ENCODE results near the gene CPVL. TPM values are rescaled to one million over a fixed set of nuclear protein-coding genes. Genes with fewer than 3 reads are reported as not detected.
A peak's percentile ranks its signal among the peaks of the same experiment; 100 is the strongest.

Gene CPVL
- total and polyA plus RNA-seq, 10 donors = 18.7 to 259 (median 130) TPM

GRCh38 chr7:28957751-28958234 lies 188.5 kb downstream of the CPVL start:
- Histone ChIP-seq H3K27me3 (replicated peaks in 1 of 7) (peaks cover 10 to 76% (median 39%) of the 10 kb centered on the region in 7 donors), H3K4me1 (peaks cover 16 to 69% (median 47%) of the 10 kb centered on the region in 6 donors), H3K9me3 (no peaks in the 10 kb centered on the region), H3K27ac (peak overlapping the region; percentile 28 to 89 (median 86)), H3K36me3 (no peaks in the 10 kb centered on the region), H3K4me3 (peak overlapping the region; percentile 30 to 77 (median 48))
- TF ChIP-seq CTCF (IDR thresholded peaks at IDR 0.05 in 8 of 11, conservative IDR thresholded peaks at IDR 0.05 in 3 of 11) (no peak), POLR2A (IDR thresholded peaks at IDR 0.05) (no peak), POLR2AphosphoS5 (IDR thresholded peaks at IDR 0.05) (no peak)
- peak; percentile 76 for DNase-seq
- intact Hi-C loops (cut with DNase I; ENCODE audit: low total_unique reads) = loop anchor here (5.0 to 10.0 kb wide), 2 partner anchors 35 to 147 kb away; no protein-coding TSS in a partner anchor
- 4 to 9% (median 7%) methylated on average over 16 to 47 of the region's 47 CpGs for WGBS, 5 donors

GRCh38 chr7:28957064-28957750 lies 189.1 kb downstream of the CPVL start:
- WGBS, 5 donors = 5 to 7% (median 6%) methylated on average over 25 to 59 of the region's 59 CpGs
- Histone ChIP-seq H3K27ac (peak overlapping the region; percentile 28 to 89 (median 86)), H3K36me3 (no peaks in the 10 kb centered on the region), H3K4me3 (peak overlapping the region; percentile 23 to 77 (median 48)), H3K27me3 (replicated peaks in 1 of 7) (peaks cover 10 to 76% (median 39%) of the 10 kb centered on the region in 7 donors), H3K9me3 (no peaks in the 10 kb centered on the region), H3K4me1 (peaks cover 16 to 69% (median 47%) of the 10 kb centered on the region in 6 donors)
- peak; percentile 79 for DNase-seq
- TF ChIP-seq CTCF (IDR thresholded peaks at IDR 0.05 in 8 of 11, conservative IDR thresholded peaks at IDR 0.05 in 3 of 11) = no peak
- intact Hi-C loops (cut with DNase I; ENCODE audit: low total_unique reads) = loop anchor here (5.0 to 10.0 kb wide), 2 partner anchors 35 to 148 kb away; no protein-coding TSS in a partner anchor

GRCh38 chr7:28956608-28957063 lies 189.7 kb downstream of the CPVL start:
- WGBS, 5 donors = 1 to 3% (median 2%) methylated on average over 21 to 39 of the region's 39 CpGs; no CpG with 5 or more reads in 1 of the 5 donors
- H3K27ac ChIP-seq = peak overlapping the region; percentile 72 to 89 (median 86)
- intact Hi-C loops (cut with DNase I; ENCODE audit: low total_unique reads) = loop anchor here (5.0 to 10.0 kb wide), 2 partner anchors 34 to 148 kb away; no protein-coding TSS in a partner anchor
- DNase-seq = peak; percentile 86
- H3K27me3 ChIP-seq (replicated peaks in 1 of 7) = peaks cover 10 to 72% (median 39%) of the 10 kb centered on the region in 7 donors
- no peaks in the 10 kb centered on the region for H3K36me3 ChIP-seq
- H3K9me3 ChIP-seq = no peaks in the 10 kb centered on the region
- H3K4me1 ChIP-seq = peaks cover 16 to 69% (median 47%) of the 10 kb centered on the region in 6 donors
- TF ChIP-seq POLR2AphosphoS5 (IDR thresholded peaks at IDR 0.05) (no peak), CTCF (IDR thresholded peaks at IDR 0.05 in 8 of 11, conservative IDR thresholded peaks at IDR 0.05 in 3 of 11) (peak in 9 of 11 experiments; percentile 6 to 74 (median 50))
- H3K4me3 ChIP-seq = peak overlapping the region; percentile 23 to 77 (median 48)
